PC-3 (cell line): Measurements from ENCODE around the gene DYSF. TPM values are rescaled to one million over a fixed set of nuclear protein-coding genes. Genes with fewer than 3 reads are reported as not detected.

Experiments used
- ATAC-seq: fragments of 200-7000 bp; cut with Tn5 transposase; 2 replicates; pipeline ENCODE4 v1.9.1; 2020; ENCODE audit warnings: mild to moderate bottlenecking, moderate library complexity
- BruUV-seq: library from RNA; stranded (reverse); fragments of 400-500 nt; replicated peaks from 2 replicates; lab custom pipeline; 2021; lab: Mats Ljungman, UMichigan
- CTCF ChIA-PET: fragments of 300-600 bp; sonication (Branson Sonifier 250); formaldehyde crosslinking; loops from one replicate; lab custom pipeline; 2022; ENCODE audit warnings: antibody characterized with exemption; lab: Charles Lee
- POLR2A ChIA-PET: fragments of 300-600 bp; sonication (Branson Sonifier 250); formaldehyde crosslinking; loops from one replicate; lab custom pipeline; 2022; ENCODE audit warnings: antibody characterized with exemption; ENCODE audit not compliant: unreplicated experiment; lab: Charles Lee
- DNase-seq: peaks from one replicate; pipeline ENCODE4 v3.0.0-alpha.2; 2015
- H2AFZ ChIP-seq: fragments of 300-600 bp; sonication (generic); 2 replicates; pipeline ENCODE4 v1.6.0; 2016; ENCODE audit warnings: antibody characterized with exemption, low read length
- H3F3A ChIP-seq: fragments of 300-600 bp; sonication (generic); one replicate; pipeline ENCODE4 v1.6.0; 2017; ENCODE audit warnings: antibody characterized with exemption, low read length, control low read depth, mild to moderate bottlenecking; ENCODE audit not compliant: unreplicated experiment
- H3K27ac ChIP-seq: fragments of 300-600 bp; sonication (generic); 2 replicates; pipeline ENCODE4 v1.5.1; 2016; ENCODE audit warnings: mild to moderate bottlenecking, low read length
- H3K27me3 ChIP-seq: fragments of 300-600 bp; sonication (generic); 2 replicates; pipeline ENCODE4 v1.6.1; 2016; ENCODE audit warnings: low read length, mixed read lengths
- H3K36me3 ChIP-seq: fragments of 300-600 bp; sonication (generic); 2 replicates; pipeline ENCODE4 v1.6.1; 2016; ENCODE audit warnings: low read depth, mixed run types, low read length, mixed read lengths
- H3K4me1 ChIP-seq: fragments of 300-600 bp; sonication (generic); 2 replicates; pipeline ENCODE4 v1.5.1; 2016; ENCODE audit warnings: low read length; ENCODE audit not compliant: insufficient read depth
- H3K4me2 ChIP-seq: fragments of 300-600 bp; sonication (generic); 2 replicates; pipeline ENCODE4 v1.6.0; 2016; ENCODE audit warnings: low read length
- H3K4me3 ChIP-seq: fragments of 300-600 bp; sonication (generic); 2 replicates; pipeline ENCODE4 v1.5.1; 2016; ENCODE audit warnings: mild to moderate bottlenecking, low read length, mixed read lengths
- H3K79me2 ChIP-seq: fragments of 300-600 bp; sonication (generic); 2 replicates; pipeline ENCODE4 v1.6.1; 2017; ENCODE audit warnings: low read length, mixed read lengths
- H3K9ac ChIP-seq: fragments of 300-600 bp; sonication (generic); 2 replicates; pipeline ENCODE4 v1.6.0; 2016; ENCODE audit warnings: mild to moderate bottlenecking, low read length
- H3K9me2 ChIP-seq: fragments of 300-600 bp; sonication (generic); replicated peaks from 2 replicates; pipeline ENCODE4 v1.6.1; 2016; ENCODE audit warnings: mixed run types, low read length, mixed read lengths
- H3K9me3 ChIP-seq: fragments of 300-600 bp; sonication (generic); 2 replicates; pipeline ENCODE4 v1.6.1; 2016; ENCODE audit warnings: low read length, mixed read lengths
- H4K20me1 ChIP-seq: fragments of 300-600 bp; sonication (generic); 2 replicates; pipeline ENCODE4 v1.6.1; 2016; ENCODE audit warnings: low read length, mixed read lengths
- EZH2 ChIP-seq: fragments of 300-600 bp; sonication (generic); IDR thresholded peaks from one replicate; pipeline ENCODE4 v1.6.1; 2017; ENCODE audit warnings: antibody characterized with exemption, mild to moderate bottlenecking, low read length; ENCODE audit not compliant: unreplicated experiment
- EZH2phosphoT487 ChIP-seq: fragments of 300-600 bp; sonication (generic); IDR thresholded peaks from 2 replicates; pipeline ENCODE4 v1.6.1; 2018; ENCODE audit warnings: mild to moderate bottlenecking, antibody characterized with exemption, low read length, borderline replicate concordance
- intact Hi-C: fragments of 100-400 bp; cut with micrococcal nuclease; formaldehyde crosslinking; loops from 2 replicates; pipeline ENCODE4 v1.9.0; 2023
- total RNA-seq: library from RNA; depleted of rRNA; stranded (reverse); fragments of >200 nt; gene quantifications from 2 replicates; pipeline ENCODE4 v1.2.3, GENCODE V29; 2014
- TF ChIP-seq, protein P1 (sequence below): fragments of 300-600 bp; sonication (generic); conservative IDR thresholded peaks from 2 replicates; pipeline ENCODE4 v1.5.1; 2017; ENCODE audit warnings: antibody characterized with exemption, low read depth, mild to moderate bottlenecking, low read length

The DYSF gene
- total RNA-seq, 1 experiment from 2014 or later, result 13.0 TPM

GRCh38 chr2:71546275-71546638, 92.9 kb downstream of the DYSF start:
- H3K36me3 ChIP-seq, result no peaks in the 10 kb centered on the region
- H3K27ac ChIP-seq, result no peak overlapping the region
- H3K9ac ChIP-seq, result no peak overlapping the region
- intact Hi-C loops, result loop anchor here (5.0 to 10.0 kb wide), 4 partner anchors 251 to 1341 kb away; partner anchors contain the start of gene SPR
- no peak overlapping the region for H2AFZ ChIP-seq
- H3K4me3 ChIP-seq, result no peak overlapping the region
- BruUV-seq, result no TSS peak
- no peaks in the 10 kb centered on the region for H3K9me2 ChIP-seq
- H3F3A ChIP-seq, result no peaks in the 10 kb centered on the region
- DNase-seq (no peak), ATAC-seq (no peak)
- no peaks in the 10 kb centered on the region for H3K27me3 ChIP-seq
- no peaks in the 10 kb centered on the region for H3K9me3 ChIP-seq
- no peak overlapping the region for H3K4me2 ChIP-seq
- H3K79me2 ChIP-seq, result no peaks in the 10 kb centered on the region
- CTCF ChIA-PET, result interaction anchor here (0.7 to 1.2 kb wide), 2 partner anchors 604 to 1060 kb away, joined by 3 to 4 read pairs; no protein-coding TSS in a partner anchor
- H4K20me1 ChIP-seq, result no peaks in the 10 kb centered on the region
- no peak for TF ChIP-seq EZH2phosphoT487
- TF ChIP-seq, protein P1, sequence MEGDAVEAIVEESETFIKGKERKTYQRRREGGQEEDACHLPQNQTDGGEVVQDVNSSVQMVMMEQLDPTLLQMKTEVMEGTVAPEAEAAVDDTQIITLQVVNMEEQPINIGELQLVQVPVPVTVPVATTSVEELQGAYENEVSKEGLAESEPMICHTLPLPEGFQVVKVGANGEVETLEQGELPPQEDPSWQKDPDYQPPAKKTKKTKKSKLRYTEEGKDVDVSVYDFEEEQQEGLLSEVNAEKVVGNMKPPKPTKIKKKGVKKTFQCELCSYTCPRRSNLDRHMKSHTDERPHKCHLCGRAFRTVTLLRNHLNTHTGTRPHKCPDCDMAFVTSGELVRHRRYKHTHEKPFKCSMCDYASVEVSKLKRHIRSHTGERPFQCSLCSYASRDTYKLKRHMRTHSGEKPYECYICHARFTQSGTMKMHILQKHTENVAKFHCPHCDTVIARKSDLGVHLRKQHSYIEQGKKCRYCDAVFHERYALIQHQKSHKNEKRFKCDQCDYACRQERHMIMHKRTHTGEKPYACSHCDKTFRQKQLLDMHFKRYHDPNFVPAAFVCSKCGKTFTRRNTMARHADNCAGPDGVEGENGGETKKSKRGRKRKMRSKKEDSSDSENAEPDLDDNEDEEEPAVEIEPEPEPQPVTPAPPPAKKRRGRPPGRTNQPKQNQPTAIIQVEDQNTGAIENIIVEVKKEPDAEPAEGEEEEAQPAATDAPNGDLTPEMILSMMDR, result no peak
- TF ChIP-seq EZH2, result no peak
- POLR2A ChIA-PET, result interaction anchor here (0.6 kb wide), 1 partner anchor 64 kb away, joined by 3 read pairs; no protein-coding TSS in a partner anchor
- peaks cover 9% of the 10 kb centered on the region; the same call in 1 of the 2 replicates for H3K4me1 ChIP-seq

- H2AFZ ChIP-seq, result no peak overlapping the region
- TF ChIP-seq, protein P1, result no peak
- TF ChIP-seq EZH2 (no peak), EZH2phosphoT487 (no peak)
- DNase-seq, result no peak
- ATAC-seq, result no peak
- H3K36me3 ChIP-seq, result no peaks in the 10 kb centered on the region
- H3F3A ChIP-seq, result no peaks in the 10 kb centered on the region
- H3K27ac ChIP-seq, result no peak overlapping the region
- no peak overlapping the region for H3K4me2 ChIP-seq
- ChIA-PET CTCF (interaction anchor here (1.2 kb wide), 1 partner anchor 603 kb away, joined by 4 read pairs; no protein-coding TSS in a partner anchor), POLR2A (no interaction called here)
- BruUV-seq, result no TSS peak
- H3K4me3 ChIP-seq, result no peak overlapping the region
- no peak overlapping the region for H3K9ac ChIP-seq
- intact Hi-C loops, result loop anchor here (5.0 to 10.0 kb wide), 4 partner anchors 250 to 1340 kb away; partner anchors contain the start of gene SPR
- H3K9me3 ChIP-seq, result no peaks in the 10 kb centered on the region
- H4K20me1 ChIP-seq, result no peaks in the 10 kb centered on the region
- no peaks in the 10 kb centered on the region for H3K9me2 ChIP-seq
- H3K27me3 ChIP-seq, result no peaks in the 10 kb centered on the region
- H3K79me2 ChIP-seq, result no peaks in the 10 kb centered on the region
- H3K4me1 ChIP-seq, result peaks cover 9% of the 10 kb centered on the region; the same call in 1 of the 2 replicates
Observed at GRCh38 chr2:71546777-71547281, 93.5 kb downstream of the DYSF start.

- Histone ChIP-seq H3K27ac (no peak overlapping the region), H3K27me3 (no peaks in the 10 kb centered on the region), H3F3A (no peaks in the 10 kb centered on the region), H3K36me3 (no peaks in the 10 kb centered on the region), H2AFZ (no peak overlapping the region), H3K9ac (no peak overlapping the region), H3K4me3 (no peak overlapping the region), H3K4me1 (peaks cover 9% of the 10 kb centered on the region; the same call in 1 of the 2 replicates), H4K20me1 (no peaks in the 10 kb centered on the region), H3K79me2 (no peaks in the 10 kb centered on the region), H3K9me2 (no peaks in the 10 kb centered on the region), H3K4me2 (no peak overlapping the region), H3K9me3 (no peaks in the 10 kb centered on the region)
- ChIA-PET POLR2A (no interaction called here), CTCF (no interaction called here)
- BruUV-seq, result no TSS peak
- DNase-seq (no peak), ATAC-seq (no peak)
- intact Hi-C loops, result loop anchor here (5.0 to 10.0 kb wide), 4 partner anchors 250 to 1340 kb away; partner anchors contain the start of gene SPR
- TF ChIP-seq EZH2phosphoT487, result no peak
Observed at GRCh38 chr2:71547616-71548285, 94.4 kb downstream of the DYSF start.
